Ovary (tissue), 9 donors: ENCODE results near the gene CACNG6. TPM values are rescaled to one million over a fixed set of nuclear protein-coding genes. Genes with fewer than 3 reads are reported as not detected.

Source experiments
- DNase-seq, 5 donors: peaks; one replicate each; pipeline ENCODE4 v3.0.0-alpha.2; 2019 to 2020
- H3K27ac ChIP-seq, 2 donors: fragments of 200-600 bp; one replicate each; pipeline versions ENCODE4 v1.5.1 to v1.8.0; 2019 to 2022
- H3K27me3 ChIP-seq: fragments of 200-600 bp; one replicate; pipeline ENCODE4 v1.8.0; 2022
- H3K36me3 ChIP-seq: fragments of 200-600 bp; sonication (generic); one replicate; pipeline ENCODE4 v1.5.1; 2019
- H3K4me1 ChIP-seq: one replicate; pipeline ENCODE4 v1.8.1; 2013; ENCODE audit warnings: mild to moderate bottlenecking, moderate library complexity; ENCODE audit not compliant: insufficient read depth
- H3K4me3 ChIP-seq: fragments of 200-600 bp; sonication (generic); one replicate; pipeline ENCODE4 v1.5.1; 2017
- H3K9me3 ChIP-seq, 2 donors: fragments of 200-600 bp in 1 of 2; sonication (generic) in 1 of 2; one replicate each; pipeline versions ENCODE4 v1.5.1 to v1.8.1; 2013 to 2019; ENCODE audit warnings: mild to moderate bottlenecking in 1 of 2, moderate library complexity in 1 of 2
- CTCF ChIP-seq, 3 donors: fragments of 450-650 bp in 2 of 3; fragments of 200-600 bp in 1 of 3; IDR thresholded peaks; one replicate each; pipeline versions ENCODE4 v1.5.1 to v1.8.0; 2016 to 2022; ENCODE audit warnings: antibody characterized with exemption in 3 of 3, mild to moderate bottlenecking in 1 of 3
- EP300 ChIP-seq: sonication (generic); formaldehyde crosslinking; IDR thresholded peaks from one replicate; pipeline ENCODE4 v1.6.1; 2017; ENCODE audit warnings: antibody characterized with exemption
- POLR2A ChIP-seq: fragments of 450-650 bp; IDR thresholded peaks from one replicate; pipeline ENCODE4 v1.6.1; 2017; ENCODE audit warnings: antibody characterized with exemption, mild to moderate bottlenecking, moderate library complexity
- WGBS, 3 donors: extraction: QIAGEN DNeasy Blood & Tissue Kit in 1 of 3; methylation state at CpG; one replicate each; pipeline versions ENCODE4 v1.1.5 to v1.1.7; 2013 to 2017; 5-methylcytosine and 5-hydroxymethylcytosine counted together
- intact Hi-C, 4 donors: fragments of 100-400 bp; cut with DNase I; formaldehyde crosslinking; loops; one replicate each; pipeline versions ENCODE4 v1.11.0 to v1.15.1; 2022 to 2023
- polyA plus RNA-seq, 2 donors: library from polyadenylated mRNA; stranded (reverse); fragments of 200-250 nt in 1 of 2; fragments of 350-450 nt in 1 of 2; fragmentation: Illumina TruSeq in 1 of 2; extraction: RNeasy Lipid Tissue Mini Kit (QIAGEN cat#74804) in 1 of 2; gene quantifications; one replicate each; pipeline ENCODE4 v1.2.3, GENCODE V29; 2013 to 2014
- total RNA-seq, 7 donors: library from RNA; depleted of rRNA in 2 of 7; stranded (reverse); fragments of >200 nt in 2 of 7; fragmentation: NEBNext Ultra II Directional in 3 of 7; extraction: Animal tissue kit (Norgen Biotek cat#: 25700) in 3 of 7; gene quantifications; one replicate each; pipeline versions ENCODE4 v1.1.0 to v1.2.4, GENCODE V29; 2016 to 2023
- donor health status: DM: no; HTN: no; CAD: no; lungs with moderate emphysema.
- donor health status: DM: no; HTN: no; CAD: no.
- donor health status: Bipolar disorder and iron deficiency.
- donor health status: DM: yes; HTN: yes; CAD: no.
- donor health status: DM: no; HTN: no; CAD: no.
- donor health status: DM: yes; HTN: yes; CAD: no.

Gene CACNG6
- total and polyA plus RNA-seq, 9 donors = 0.15 to 3.2 TPM; not detected in 7

GRCh38 chr19:53951947-53952346 lies 39.5 kb upstream of the CACNG6 start:
- TF ChIP-seq POLR2A = no peak
- no peak for TF ChIP-seq EP300
- TF ChIP-seq CTCF (IDR thresholded peaks at IDR 0.05) = no peak
- Histone ChIP-seq H3K9me3 (no peaks in the 10 kb centered on the region), H3K27ac (no peak overlapping the region), H3K4me1 (no peaks in the 10 kb centered on the region), H3K4me3 (no peak overlapping the region), H3K36me3 (no peaks in the 10 kb centered on the region), H3K27me3 (no peaks in the 10 kb centered on the region)
- DNase-seq = no peak
- WGBS, 3 donors = 78 to 81% (median 80%) methylated on average over 9 of the region's 9 CpGs
- intact Hi-C loops = no loop called here

GRCh38 chr19:53953383-53953782 lies 38.1 kb upstream of the CACNG6 start:
- intact Hi-C loops = no loop called here
- no peak for DNase-seq
- TF ChIP-seq POLR2A = no peak
- no peak for TF ChIP-seq EP300
- no peak for TF ChIP-seq CTCF (IDR thresholded peaks at IDR 0.05)
- 76 to 89% (median 87%) methylated on average over 8 of the region's 8 CpGs for WGBS, 3 donors
- H3K36me3 ChIP-seq = no peaks in the 10 kb centered on the region
- H3K27ac ChIP-seq = no peak overlapping the region
- H3K4me1 ChIP-seq = no peaks in the 10 kb centered on the region
- H3K4me3 ChIP-seq = no peak overlapping the region
- no peaks in the 10 kb centered on the region for H3K9me3 ChIP-seq
- no peaks in the 10 kb centered on the region for H3K27me3 ChIP-seq

GRCh38 chr19:53957448-53958167 lies 33.8 kb upstream of the CACNG6 start:
- Histone ChIP-seq H3K4me1 (no peaks in the 10 kb centered on the region), H3K9me3 (no peaks in the 10 kb centered on the region), H3K4me3 (no peak overlapping the region), H3K36me3 (no peaks in the 10 kb centered on the region), H3K27me3 (no peaks in the 10 kb centered on the region), H3K27ac (no peak overlapping the region)
- TF ChIP-seq CTCF (IDR thresholded peaks at IDR 0.05) (no peak), POLR2A (no peak), EP300 (no peak)
- WGBS, 3 donors = 3 to 6% (median 4%) methylated on average over 15 of the region's 15 CpGs
- DNase-seq = no peak
- intact Hi-C loops = no loop called here

- H3K27me3 ChIP-seq = no peaks in the 10 kb centered on the region
- WGBS, 3 donors = 1% methylated on average over 14 of the region's 14 CpGs
These were observed 33.3 kb upstream of the CACNG6 start for GRCh38 chr19:53958168-53958571.

More at GRCh38 chr19:53958168-53958571, 33.3 kb upstream of the CACNG6 start:
- no peaks in the 10 kb centered on the region for H3K9me3 ChIP-seq
- intact Hi-C loops = no loop called here
- H3K4me1 ChIP-seq = no peaks in the 10 kb centered on the region
- no peak overlapping the region for H3K27ac ChIP-seq
- H3K4me3 ChIP-seq = no peak overlapping the region
- H3K36me3 ChIP-seq = no peaks in the 10 kb centered on the region
- no peak for TF ChIP-seq CTCF (IDR thresholded peaks at IDR 0.05)
- no peak for DNase-seq
